CD14-positive monocyte (primary cell): ENCODE results near the gene ATP6V1D. TPM values are rescaled to one million over a fixed set of nuclear protein-coding genes. Genes with fewer than 3 reads are reported as not detected.

Experiments
- DNase-seq, 3 donors: peaks; one replicate each; pipeline ENCODE4 v3.0.0-alpha.2; 2011 to 2022
- H2AFZ ChIP-seq: 2 replicates; pipeline ENCODE4 v1.6.0; 2012; ENCODE audit warnings: mild to moderate bottlenecking, low read depth, low read length, inconsistent platforms; ENCODE audit not compliant: insufficient read depth, poor library complexity, severe bottlenecking
- H3K27ac ChIP-seq, 2 donors: 1 replicate in 1 of 2; 2 replicates in 1 of 2; pipeline ENCODE4 v1.5.1; 2012 to 2013; ENCODE audit warnings: low read length in 2 of 2, control low read depth in 1 of 2, inconsistent platforms in 1 of 2, low read depth in 1 of 2, mild to moderate bottlenecking in 1 of 2
- H3K27me3 ChIP-seq, 2 donors: one replicate each; pipeline versions ENCODE4 v1.6.0 to v1.6.1; 2011 to 2013; ENCODE audit warnings: low read length in 2 of 2; ENCODE audit not compliant: control insufficient read depth in 2 of 2, insufficient read depth in 2 of 2
- H3K36me3 ChIP-seq, 2 donors: replicated peaks in 1 of 2; 1 replicate in 1 of 2; 2 replicates in 1 of 2; pipeline versions ENCODE4 v1.5.1 to v1.6.1; 2012 to 2013; ENCODE audit warnings: low read length in 2 of 2, control low read depth in 1 of 2, inconsistent platforms in 1 of 2, mild to moderate bottlenecking in 1 of 2; ENCODE audit not compliant: insufficient read depth in 2 of 2, control insufficient read depth in 1 of 2
- H3K4me1 ChIP-seq, 2 donors: 1 replicate in 1 of 2; 2 replicates in 1 of 2; pipeline versions ENCODE4 v1.5.1 to v1.6.1; 2012 to 2013; ENCODE audit warnings: low read length in 2 of 2, control low read depth in 1 of 2, inconsistent platforms in 1 of 2, mild to moderate bottlenecking in 1 of 2, moderate library complexity in 1 of 2; ENCODE audit not compliant: insufficient read depth in 2 of 2, control insufficient read depth in 1 of 2
- H3K4me2 ChIP-seq: replicated peaks from 2 replicates; pipeline ENCODE3; 2012; ENCODE audit warnings: low read length, moderate library complexity, mild to moderate bottlenecking; ENCODE audit not compliant: poor library complexity, severe bottlenecking; ENCODE audit errors: extremely low read depth
- H3K4me3 ChIP-seq, 3 experiments: fragments of 200-600 bp in 1 of 3; sonication (generic) in 1 of 3; replicated peaks in 1 of 3; 1 replicate in 2 of 3; 2 replicates in 1 of 3; pipeline ENCODE4 v1.5.1; 2011 to 2013; ENCODE audit warnings: low read length in 3 of 3, mild to moderate bottlenecking in 3 of 3, control low read depth in 2 of 3, low read depth in 2 of 3, inconsistent platforms in 1 of 3, moderate library complexity in 1 of 3
- H3K79me2 ChIP-seq: 2 replicates; pipeline ENCODE4 v1.6.0; 2012; ENCODE audit warnings: mild to moderate bottlenecking, control low read depth, inconsistent platforms, low read length, moderate library complexity; ENCODE audit not compliant: insufficient read depth
- H3K9ac ChIP-seq: 2 replicates; pipeline ENCODE4 v1.6.0; 2017; ENCODE audit warnings: low read length, mild to moderate bottlenecking; ENCODE audit not compliant: insufficient read depth, poor library complexity, severe bottlenecking
- H3K9me3 ChIP-seq, 2 donors: replicated peaks in 1 of 2; 1 replicate in 1 of 2; 2 replicates in 1 of 2; pipeline versions ENCODE4 v1.5.1 to v1.6.1; 2012 to 2013; ENCODE audit warnings: low read length in 2 of 2, control low read depth in 1 of 2; ENCODE audit not compliant: control insufficient read depth in 1 of 2, insufficient read depth in 1 of 2
- H4K20me1 ChIP-seq: 2 replicates; pipeline ENCODE4 v1.6.0; 2012; ENCODE audit warnings: mild to moderate bottlenecking, low read length, control low read depth, moderate library complexity; ENCODE audit not compliant: insufficient read depth
- H3K27ac Mint-ChIP-seq, 7 donors: one replicate each; pipeline ENCODE4 v1.8.0; 2020; ENCODE audit warnings: mild to moderate bottlenecking in 7 of 7, mixed read lengths in 7 of 7, moderate library complexity in 6 of 7, inconsistent platforms in 2 of 7
- H3K27me3 Mint-ChIP-seq, 3 donors: one replicate each; pipeline ENCODE4 v1.8.0; 2021 to 2022; ENCODE audit warnings: low read depth in 3 of 3, mild to moderate bottlenecking in 3 of 3, mixed read lengths in 3 of 3, moderate library complexity in 3 of 3, inconsistent platforms in 1 of 3
- H3K36me3 Mint-ChIP-seq, 2 donors: one replicate each; pipeline ENCODE4 v1.8.0; 2020; ENCODE audit warnings: mixed read lengths in 2 of 2, inconsistent platforms in 1 of 2, mild to moderate bottlenecking in 1 of 2
- H3K4me1 Mint-ChIP-seq: one replicate; pipeline ENCODE4 v1.8.0; 2020; ENCODE audit warnings: mild to moderate bottlenecking, mixed read lengths
- H3K4me3 Mint-ChIP-seq, 2 donors: one replicate each; pipeline ENCODE4 v1.8.0; 2020; ENCODE audit warnings: mild to moderate bottlenecking in 2 of 2, mixed read lengths in 2 of 2, moderate library complexity in 1 of 2
- H3K9me3 Mint-ChIP-seq, 7 donors: one replicate each; pipeline ENCODE4 v1.8.0; 2020 to 2022; ENCODE audit warnings: mixed read lengths in 7 of 7, mild to moderate bottlenecking in 6 of 7, moderate library complexity in 6 of 7, inconsistent platforms in 2 of 7
- CTCF ChIP-seq: fragments of 200-600 bp; IDR thresholded peaks from one replicate; pipeline ENCODE4 v1.8.0; 2022; ENCODE audit warnings: antibody characterized with exemption, mild to moderate bottlenecking
- WGBS: methylation state at CpG from one replicate; pipeline ENCODE4 v1.1.5; 2013; ENCODE audit warnings: missing lambda C conversion rate; ENCODE audit not compliant: insufficient coverage; 5-methylcytosine and 5-hydroxymethylcytosine counted together
- intact Hi-C, 2 donors: fragments of 100-400 bp; cut with micrococcal nuclease; formaldehyde crosslinking; loops; one replicate each; pipeline versions ENCODE4 v1.15.0 to v1.15.1; 2023
- polyA plus RNA-seq, 3 donors: library from polyadenylated mRNA; depleted of rRNA in 1 of 3; unstranded in 2 of 3; stranded (reverse) in 1 of 3; fragments of 300-500 nt in 2 of 3; fragments of >200 nt in 1 of 3; fragmentation: Illumina TruSeq in 2 of 3; gene quantifications; 1 replicate in 2 of 3; 2 replicates in 1 of 3; pipeline ENCODE4 v1.2.3, GENCODE V29; 2012 to 2021

The ATP6V1D gene
- polyA plus RNA-seq, 3 donors: 18.4 to 122 (median 94.1) TPM

- intact Hi-C loops: no loop called here
- Mint-ChIP-seq H3K27ac (peak overlapping the region in 1 of 7 donors; percentile 21), H3K27me3 (peaks cover 0 to 1% (median 0%) of the 10 kb centered on the region in 3 donors), H3K4me3 (no peak overlapping the region), H3K4me1 (no peaks in the 10 kb centered on the region), H3K9me3 (no peaks in the 10 kb centered on the region), H3K36me3 (peaks cover 82 to 92% of the 10 kb centered on the region in 2 donors)
- no peak for TF ChIP-seq CTCF
- no peaks in the 10 kb centered on the region for H3K9me3 ChIP-seq
- H2AFZ ChIP-seq: no peak overlapping the region
- no peak for DNase-seq
- H3K27ac ChIP-seq: no peak overlapping the region
- no peak overlapping the region for H3K4me2 ChIP-seq
- 100% methylated on average over 2 of the region's 2 CpGs for WGBS
- H3K4me1 ChIP-seq: no peaks in the 10 kb centered on the region
- H3K9ac ChIP-seq: no peak overlapping the region
- H4K20me1 ChIP-seq: peaks cover 46% of the 10 kb centered on the region
- H3K36me3 ChIP-seq: peaks cover 94 to 100% of the 10 kb centered on the region in 2 donors
- H3K79me2 ChIP-seq: peaks cover 19% of the 10 kb centered on the region
- H3K27me3 ChIP-seq: no peaks in the 10 kb centered on the region
- no peak overlapping the region for H3K4me3 ChIP-seq
Measured at GRCh38 chr14:67373347-67373746, 13.7 kb upstream of the ATP6V1D start.

- Histone ChIP-seq H4K20me1 (peaks cover 46% of the 10 kb centered on the region), H3K4me2 (no peak overlapping the region), H3K9ac (no peak overlapping the region), H3K36me3 (peaks cover 94 to 100% of the 10 kb centered on the region in 2 donors), H3K4me1 (no peaks in the 10 kb centered on the region), H3K27ac (no peak overlapping the region), H3K79me2 (peaks cover 19% of the 10 kb centered on the region), H2AFZ (no peak overlapping the region), H3K9me3 (no peaks in the 10 kb centered on the region), H3K4me3 (no peak overlapping the region), H3K27me3 (no peaks in the 10 kb centered on the region)
- Mint-ChIP-seq H3K4me1 (no peaks in the 10 kb centered on the region), H3K9me3 (no peaks in the 10 kb centered on the region), H3K27ac (peak overlapping the region in 3 of 7 donors; percentile 21 to 78 (median 56)), H3K4me3 (no peak overlapping the region), H3K27me3 (peaks cover 0 to 1% (median 0%) of the 10 kb centered on the region in 3 donors), H3K36me3 (peaks cover 81 to 92% of the 10 kb centered on the region in 2 donors)
- TF ChIP-seq CTCF: no peak
- no CpG with 5 or more reads among the region's 1 CpG for WGBS
- no peak for DNase-seq
- intact Hi-C loops: no loop called here
Measured at GRCh38 chr14:67372833-67373232, 13.2 kb upstream of the ATP6V1D start.
